Activated T-helper 1 cell treated with anti-CD3 and anti-CD28 coated beads, Interleukin-12 subunit alpha, Interleukin-12 subunit beta, Interleukin-2, Interleukin-4 antibody, amounts not matched to agents 30 ng/mL and 10 ng/mL and 1 ng/mL, durations not matched to agents 14 hours and 24 hours and 36 hours (primary cell): ENCODE measurements around the gene CDH20. TPM values are rescaled to one million over a fixed set of nuclear protein-coding genes. Genes with fewer than 3 reads are reported as not detected.

Experiments used
- DNase-seq: peaks from one replicate; pipeline ENCODE4 v3.0.0; 2021; ENCODE audit warnings: low spot score
- H3K27ac Mint-ChIP-seq: one replicate; pipeline ENCODE4 v1.8.0; 2021; ENCODE audit warnings: mild to moderate bottlenecking, mixed read lengths
- H3K27me3 Mint-ChIP-seq: one replicate; pipeline ENCODE4 v1.8.0; 2022; ENCODE audit warnings: mild to moderate bottlenecking, moderate library complexity, mixed read lengths; ENCODE audit not compliant: insufficient read depth
- H3K36me3 Mint-ChIP-seq: one replicate; pipeline ENCODE4 v1.8.0; 2021; ENCODE audit warnings: low read depth, mixed read lengths
- H3K4me1 Mint-ChIP-seq: one replicate; pipeline ENCODE4 v1.8.0; 2021; ENCODE audit warnings: low read depth, mixed read lengths
- H3K4me3 Mint-ChIP-seq: one replicate; pipeline ENCODE4 v1.8.0; 2021; ENCODE audit warnings: mild to moderate bottlenecking, moderate library complexity, mixed read lengths
- H3K9me3 Mint-ChIP-seq: one replicate; pipeline ENCODE4 v1.8.0; 2021; ENCODE audit warnings: mixed read lengths
- intact Hi-C: fragments of 100-400 bp; cut with micrococcal nuclease; formaldehyde crosslinking; loops from one replicate; pipeline ENCODE4 v1.15.1; 2024
- total RNA-seq: library from RNA; stranded (reverse); gene quantifications from 2 replicates; pipeline ENCODE4 v1.2.3, GENCODE V29; 2022

Gene CDH20
- total RNA-seq, 1 donor from 2014 or later, result not detected

- Mint-ChIP-seq H3K4me1 (no peaks in the 10 kb centered on the region), H3K4me3 (no peak overlapping the region), H3K9me3 (no peaks in the 10 kb centered on the region), H3K27ac (no peak overlapping the region), H3K27me3 (peaks cover 3% of the 10 kb centered on the region), H3K36me3 (no peaks in the 10 kb centered on the region)
- intact Hi-C loops, result no loop called here
- no peak for DNase-seq
Measured at GRCh38 chr18:61402726-61403125, 69.5 kb downstream of the CDH20 start.

GRCh38 chr18:61413396-61413795 is 80.2 kb downstream of the CDH20 start:
- no peaks in the 10 kb centered on the region for H3K36me3 Mint-ChIP-seq
- H3K27me3 Mint-ChIP-seq, result peaks cover 2% of the 10 kb centered on the region
- H3K4me1 Mint-ChIP-seq, result no peaks in the 10 kb centered on the region
- H3K4me3 Mint-ChIP-seq, result no peak overlapping the region
- no peak overlapping the region for H3K27ac Mint-ChIP-seq
- intact Hi-C loops, result no loop called here
- no peak for DNase-seq
- no peaks in the 10 kb centered on the region for H3K9me3 Mint-ChIP-seq

DNA sequence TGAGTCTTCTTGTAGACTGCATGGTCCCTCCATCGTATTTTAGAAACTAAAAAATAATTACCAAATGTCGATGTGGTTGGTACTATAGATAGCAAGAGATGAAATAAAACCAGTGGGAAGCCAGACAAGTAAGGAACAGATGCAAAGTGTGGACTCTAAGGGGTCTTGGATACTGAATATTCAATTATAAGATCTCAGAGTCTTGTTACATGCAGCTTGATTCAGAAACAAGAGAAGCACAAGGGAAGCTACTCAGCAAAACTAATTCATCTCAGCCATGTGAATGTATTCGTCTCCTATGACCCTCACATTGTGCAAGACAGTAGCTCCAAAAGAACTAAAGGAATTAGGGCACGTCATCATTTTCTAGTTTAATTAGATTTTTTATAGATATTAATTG is 80.9 kb downstream of the CDH20 start:
- intact Hi-C loops, result no loop called here
- no peaks in the 10 kb centered on the region for H3K36me3 Mint-ChIP-seq

GRCh38 chr18:61419763-61420162 is 86.5 kb downstream of the CDH20 start:
- no peaks in the 10 kb centered on the region for H3K36me3 Mint-ChIP-seq
- H3K27ac Mint-ChIP-seq, result no peak overlapping the region
- H3K27me3 Mint-ChIP-seq, result no peaks in the 10 kb centered on the region
- no peaks in the 10 kb centered on the region for H3K9me3 Mint-ChIP-seq
- intact Hi-C loops, result no loop called here
- DNase-seq, result no peak
- H3K4me3 Mint-ChIP-seq, result no peak overlapping the region
- no peaks in the 10 kb centered on the region for H3K4me1 Mint-ChIP-seq

More for the DNA sequence above, 80.9 kb downstream of the CDH20 start:
- Mint-ChIP-seq H3K4me1 (no peaks in the 10 kb centered on the region), H3K9me3 (no peaks in the 10 kb centered on the region), H3K27ac (no peak overlapping the region), H3K4me3 (no peak overlapping the region), H3K27me3 (peaks cover 2% of the 10 kb centered on the region)
- no peak for DNase-seq

DNA sequence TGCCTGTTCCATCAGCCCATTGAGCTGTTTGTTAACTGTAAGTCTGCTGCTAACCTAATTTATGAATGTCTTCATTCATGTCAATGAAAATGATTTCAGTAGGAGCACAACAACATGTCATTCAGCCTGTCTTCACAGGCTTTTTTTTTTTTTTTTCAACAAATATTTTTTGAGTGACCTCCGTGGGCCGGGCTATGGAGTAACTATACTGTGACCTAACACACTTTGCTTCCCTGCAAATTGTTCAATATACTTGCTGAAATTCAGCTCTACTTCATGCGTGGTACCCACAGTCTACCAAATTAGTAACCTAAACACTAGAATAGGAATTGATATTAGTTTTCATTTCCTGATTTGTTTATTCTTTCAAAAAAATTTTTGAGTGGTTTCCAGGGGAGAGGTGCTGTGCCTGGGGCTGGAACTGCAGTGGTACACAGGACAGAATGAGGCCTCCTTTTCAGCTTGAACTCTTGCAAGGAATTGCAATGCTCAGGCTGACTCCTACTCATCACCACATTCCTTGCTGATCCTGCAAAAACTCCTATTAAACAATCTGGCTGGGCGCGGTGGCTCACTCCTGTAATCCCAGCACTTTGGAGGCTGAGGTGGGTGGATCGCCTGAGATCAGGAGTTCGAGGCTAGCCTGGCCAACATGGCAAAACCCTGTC is 87.1 kb downstream of the CDH20 start:
- no peaks in the 10 kb centered on the region for H3K27me3 Mint-ChIP-seq
- intact Hi-C loops, result no loop called here
- H3K4me3 Mint-ChIP-seq, result no peak overlapping the region
- H3K9me3 Mint-ChIP-seq, result no peaks in the 10 kb centered on the region
- no peaks in the 10 kb centered on the region for H3K36me3 Mint-ChIP-seq
- no peak overlapping the region for H3K27ac Mint-ChIP-seq
- H3K4me1 Mint-ChIP-seq, result no peaks in the 10 kb centered on the region
- DNase-seq, result no peak

- DNase-seq, result no peak
- no peaks in the 10 kb centered on the region for H3K4me1 Mint-ChIP-seq
- H3K36me3 Mint-ChIP-seq, result no peaks in the 10 kb centered on the region
- H3K27me3 Mint-ChIP-seq, result peaks cover 2% of the 10 kb centered on the region
- H3K27ac Mint-ChIP-seq, result no peak overlapping the region
- no peak overlapping the region for H3K4me3 Mint-ChIP-seq
- intact Hi-C loops, result no loop called here
- no peaks in the 10 kb centered on the region for H3K9me3 Mint-ChIP-seq
Measured at GRCh38 chr18:61426492-61427053, 93.3 kb downstream of the CDH20 start.

GRCh38 chr18:61428266-61428665 is 95.0 kb downstream of the CDH20 start:
- Mint-ChIP-seq H3K36me3 (no peaks in the 10 kb centered on the region), H3K9me3 (no peaks in the 10 kb centered on the region), H3K27ac (no peak overlapping the region), H3K4me3 (no peak overlapping the region), H3K27me3 (peaks cover 2% of the 10 kb centered on the region), H3K4me1 (no peaks in the 10 kb centered on the region)
- intact Hi-C loops, result no loop called here
- no peak for DNase-seq

- intact Hi-C loops, result no loop called here
- Mint-ChIP-seq H3K27me3 (peaks cover 2% of the 10 kb centered on the region), H3K27ac (no peak overlapping the region), H3K4me3 (no peak overlapping the region), H3K4me1 (no peaks in the 10 kb centered on the region), H3K9me3 (no peaks in the 10 kb centered on the region), H3K36me3 (no peaks in the 10 kb centered on the region)
- DNase-seq, result no peak
Measured at GRCh38 chr18:61432590-61432989, 99.4 kb downstream of the CDH20 start.

- intact Hi-C loops, result no loop called here
- H3K9me3 Mint-ChIP-seq, result no peaks in the 10 kb centered on the region
- no peaks in the 10 kb centered on the region for H3K36me3 Mint-ChIP-seq
- no peak overlapping the region for H3K27ac Mint-ChIP-seq
- H3K4me3 Mint-ChIP-seq, result no peak overlapping the region
- no peaks in the 10 kb centered on the region for H3K4me1 Mint-ChIP-seq
- no peaks in the 10 kb centered on the region for H3K27me3 Mint-ChIP-seq
- DNase-seq, result no peak
Measured at GRCh38 chr18:61435064-61435652, 101.9 kb downstream of the CDH20 start.

- no peaks in the 10 kb centered on the region for H3K27me3 Mint-ChIP-seq
- H3K36me3 Mint-ChIP-seq, result no peaks in the 10 kb centered on the region
- H3K4me1 Mint-ChIP-seq, result no peaks in the 10 kb centered on the region
- no peaks in the 10 kb centered on the region for H3K9me3 Mint-ChIP-seq
- intact Hi-C loops, result no loop called here
- H3K4me3 Mint-ChIP-seq, result no peak overlapping the region
- no peak overlapping the region for H3K27ac Mint-ChIP-seq
- no peak for DNase-seq
Measured at GRCh38 chr18:61443081-61443725, 110.0 kb downstream of the CDH20 start.

DNA sequence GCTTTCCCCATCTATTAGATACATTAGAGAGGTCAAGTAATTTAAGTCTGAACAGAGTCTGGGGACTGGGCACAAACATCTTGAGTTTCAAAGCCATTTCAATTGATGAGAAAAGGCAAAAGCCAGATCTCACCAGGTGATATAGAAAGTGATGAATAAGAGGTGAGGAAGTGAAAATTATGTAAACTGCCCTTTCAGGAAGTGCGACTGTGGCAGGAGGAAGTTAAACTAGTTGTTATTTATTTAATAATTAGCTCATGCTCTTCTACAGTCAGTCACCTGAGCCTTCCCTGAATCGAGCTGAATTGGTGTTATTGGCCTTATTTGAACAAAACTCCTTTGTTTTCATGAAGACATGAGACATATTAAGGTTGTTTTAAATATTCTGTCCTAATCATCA is 115.1 kb downstream of the CDH20 start:
- DNase-seq, result no peak

GRCh38 chr18:61459896-61460648 is 126.8 kb downstream of the CDH20 start:
- DNase-seq, result no peak
- Mint-ChIP-seq H3K36me3 (no peaks in the 10 kb centered on the region), H3K4me3 (no peak overlapping the region), H3K9me3 (no peaks in the 10 kb centered on the region), H3K27me3 (no peaks in the 10 kb centered on the region), H3K4me1 (no peaks in the 10 kb centered on the region), H3K27ac (no peak overlapping the region)
- intact Hi-C loops, result no loop called here

More for the DNA sequence above, 115.1 kb downstream of the CDH20 start:
- Mint-ChIP-seq H3K27ac (no peak overlapping the region), H3K4me1 (no peaks in the 10 kb centered on the region), H3K9me3 (no peaks in the 10 kb centered on the region), H3K27me3 (no peaks in the 10 kb centered on the region), H3K36me3 (no peaks in the 10 kb centered on the region), H3K4me3 (no peak overlapping the region)
- intact Hi-C loops, result no loop called here
